PC-9 (cell line): ENCODE results near the gene ESRRG.

ENCODE experiments used
- EZH2 ChIP-seq: fragments of 200-600 bp; sonication (generic); IDR thresholded peaks from 2 replicates; pipeline ENCODE4 v1.8.0; 2017; ENCODE audit warnings: antibody characterized with exemption, low read depth
- TF ChIP-seq, protein P1 (sequence below): fragments of 200-600 bp; sonication (generic); conservative IDR thresholded peaks from 2 replicates; pipeline ENCODE4 v1.6.1; 2017; ENCODE audit warnings: mixed run types, antibody characterized with exemption, mild to moderate bottlenecking, moderate library complexity

GRCh38 chr1:216462066-216462775 lies 261.0 kb downstream of the ESRRG start:
- TF ChIP-seq EZH2, result no peak
- TF ChIP-seq, protein P1, sequence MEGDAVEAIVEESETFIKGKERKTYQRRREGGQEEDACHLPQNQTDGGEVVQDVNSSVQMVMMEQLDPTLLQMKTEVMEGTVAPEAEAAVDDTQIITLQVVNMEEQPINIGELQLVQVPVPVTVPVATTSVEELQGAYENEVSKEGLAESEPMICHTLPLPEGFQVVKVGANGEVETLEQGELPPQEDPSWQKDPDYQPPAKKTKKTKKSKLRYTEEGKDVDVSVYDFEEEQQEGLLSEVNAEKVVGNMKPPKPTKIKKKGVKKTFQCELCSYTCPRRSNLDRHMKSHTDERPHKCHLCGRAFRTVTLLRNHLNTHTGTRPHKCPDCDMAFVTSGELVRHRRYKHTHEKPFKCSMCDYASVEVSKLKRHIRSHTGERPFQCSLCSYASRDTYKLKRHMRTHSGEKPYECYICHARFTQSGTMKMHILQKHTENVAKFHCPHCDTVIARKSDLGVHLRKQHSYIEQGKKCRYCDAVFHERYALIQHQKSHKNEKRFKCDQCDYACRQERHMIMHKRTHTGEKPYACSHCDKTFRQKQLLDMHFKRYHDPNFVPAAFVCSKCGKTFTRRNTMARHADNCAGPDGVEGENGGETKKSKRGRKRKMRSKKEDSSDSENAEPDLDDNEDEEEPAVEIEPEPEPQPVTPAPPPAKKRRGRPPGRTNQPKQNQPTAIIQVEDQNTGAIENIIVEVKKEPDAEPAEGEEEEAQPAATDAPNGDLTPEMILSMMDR, result no peak
